ENCODE data around the gene ETV1. TPM values are rescaled to one million over a fixed set of nuclear protein-coding genes. Genes with fewer than 3 reads are reported as not detected.

Gene ETV1
- total and polyA plus RNA-seq, 2 donors from 2014 or later = 2.0 to 28.6 TPM

DNA sequence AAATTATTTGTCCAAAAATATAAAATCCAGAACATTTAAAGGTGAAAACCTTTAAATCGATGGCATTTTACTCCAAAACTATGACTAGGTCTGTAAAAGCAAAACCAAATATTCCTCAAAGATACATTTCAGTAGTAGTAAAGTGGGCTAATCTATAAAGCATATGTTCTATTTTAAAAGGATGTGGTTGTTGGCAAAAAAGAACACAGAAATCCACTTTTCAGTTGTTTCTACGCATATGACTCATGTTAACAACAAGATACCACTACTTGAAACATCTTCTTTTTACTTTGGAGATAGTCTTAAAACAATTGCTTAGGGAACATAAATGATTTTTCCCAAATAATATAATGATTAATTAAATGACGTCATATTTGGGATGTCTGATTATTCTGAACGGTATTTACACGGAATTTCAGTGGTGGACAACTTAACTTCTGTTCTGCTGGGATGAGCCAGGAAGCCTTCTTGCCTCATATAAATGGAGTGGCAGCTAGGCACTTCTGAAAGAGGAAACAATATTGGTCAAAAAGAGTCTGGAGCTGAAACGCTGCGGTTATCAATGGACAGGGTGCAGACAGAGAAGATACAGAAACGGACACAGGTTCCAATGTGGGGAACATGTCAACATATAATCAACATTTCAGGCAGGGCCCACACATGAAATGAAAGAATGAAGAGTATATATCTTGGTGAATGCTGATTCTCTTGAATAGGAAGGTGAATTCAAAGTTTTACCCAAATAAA, 78.5 kb downstream of the ETV1 start:
- DNase-seq (no peak), FAIRE-seq (no peak)
- Histone ChIP-seq H3K9ac (ENCODE audit: low read length in 3 of 3) (no peak overlapping the region), H3K36me3 (ENCODE audit: control insufficient read depth in 2 of 3, insufficient read depth in 3 of 3, low read length in 3 of 3) (no peaks in the 10 kb centered on the region), H3K27ac (ENCODE audit: low read depth in 2 of 2, low read length in 2 of 2) (no peak overlapping the region), H3K4me3 (ENCODE audit: low read length in 3 of 3) (no peak overlapping the region), H3K27me3 (ENCODE audit: control insufficient read depth, insufficient read depth, low read length) (no peaks in the 10 kb centered on the region), H3K9me3 (ENCODE audit: control insufficient read depth in 2 of 3, insufficient read depth in 1 of 3, low read length in 3 of 3) (no peaks in the 10 kb centered on the region), H3K4me1 (ENCODE audit: control insufficient read depth in 2 of 3, insufficient read depth in 2 of 3, low read depth in 1 of 3, low read length in 3 of 3) (peaks cover 0 to 2% (median 0%) of the 10 kb centered on the region in 3 donors)
- TF ChIP-seq CTCF (IDR thresholded peaks at IDR 0.05; ENCODE audit: borderline replicate concordance, extremely low read depth, insufficient read depth) = no peak
- intact Hi-C loops (cut with DNase I) = no loop called here

- no peak overlapping the region for H3K9ac ChIP-seq (ENCODE audit: low read length in 3 of 3)
- peak in 3 of 5 donors; percentile 16 to 49 (median 34) for DNase-seq
- intact Hi-C loops (cut with DNase I) = no loop called here
- H3K4me3 ChIP-seq (ENCODE audit: low read length in 3 of 3) = no peak overlapping the region
- no peak for TF ChIP-seq CTCF (IDR thresholded peaks at IDR 0.05; ENCODE audit: borderline replicate concordance, extremely low read depth, insufficient read depth)
- peaks cover 0 to 2% (median 0%) of the 10 kb centered on the region in 3 donors for H3K4me1 ChIP-seq (ENCODE audit: control insufficient read depth in 2 of 3, insufficient read depth in 2 of 3, low read depth in 1 of 3, low read length in 3 of 3)
- no peaks in the 10 kb centered on the region for H3K9me3 ChIP-seq (ENCODE audit: control insufficient read depth in 2 of 3, insufficient read depth in 1 of 3, low read length in 3 of 3)
- H3K27me3 ChIP-seq (ENCODE audit: control insufficient read depth, insufficient read depth, low read length) = no peaks in the 10 kb centered on the region
- no peak for FAIRE-seq
- H3K36me3 ChIP-seq (ENCODE audit: control insufficient read depth in 2 of 3, insufficient read depth in 3 of 3, low read length in 3 of 3) = no peaks in the 10 kb centered on the region
- no peak overlapping the region for H3K27ac ChIP-seq (ENCODE audit: low read depth in 2 of 2, low read length in 2 of 2)
Observed at GRCh38 chr7:13908667-13909397, 80.6 kb downstream of the ETV1 start.

DNA sequence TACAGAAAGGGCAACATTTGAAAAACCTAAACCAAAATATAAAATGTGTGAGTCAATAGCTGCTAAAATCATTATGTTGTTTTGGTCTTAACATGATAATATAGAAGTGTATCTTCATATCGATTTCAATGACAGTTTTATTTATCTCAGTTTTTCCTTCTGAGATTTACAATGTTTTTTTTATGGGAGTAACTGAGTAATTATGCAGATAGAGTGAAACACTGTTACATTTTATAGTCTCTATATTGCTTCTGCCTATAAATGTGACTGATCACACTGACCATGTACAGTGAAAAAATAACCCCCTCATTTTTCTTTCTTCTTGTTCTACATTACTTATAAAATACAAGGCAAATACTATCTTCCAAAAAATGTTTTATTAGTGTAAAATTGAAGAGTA, 81.6 kb downstream of the ETV1 start:
- no peak for DNase-seq
- no peak overlapping the region for H3K4me3 ChIP-seq (ENCODE audit: low read length in 3 of 3)
- FAIRE-seq = no peak
- intact Hi-C loops (cut with DNase I) = no loop called here
- no peaks in the 10 kb centered on the region for H3K27me3 ChIP-seq (ENCODE audit: control insufficient read depth, insufficient read depth, low read length)
- no peaks in the 10 kb centered on the region for H3K36me3 ChIP-seq (ENCODE audit: control insufficient read depth in 2 of 3, insufficient read depth in 3 of 3, low read length in 3 of 3)
- H3K4me1 ChIP-seq (ENCODE audit: control insufficient read depth in 2 of 3, insufficient read depth in 2 of 3, low read depth in 1 of 3, low read length in 3 of 3) = no peaks in the 10 kb centered on the region
- H3K27ac ChIP-seq (ENCODE audit: low read depth in 2 of 2, low read length in 2 of 2) = no peak overlapping the region
- H3K9ac ChIP-seq (ENCODE audit: low read length in 3 of 3) = no peak overlapping the region
- no peak for TF ChIP-seq CTCF (IDR thresholded peaks at IDR 0.05; ENCODE audit: borderline replicate concordance, extremely low read depth, insufficient read depth)
- no peaks in the 10 kb centered on the region for H3K9me3 ChIP-seq (ENCODE audit: control insufficient read depth in 2 of 3, insufficient read depth in 1 of 3, low read length in 3 of 3)
